Nephron (organoid): ENCODE results near the gene DNAJC1.
"Not testable (repeated sequence)": the region's sequence is repeated elsewhere in the genome, so short reads cannot be mapped to it uniquely, and the experiment has no call there.

ENCODE experiments used
- H3K27ac Mint-ChIP-seq, 3 experiments: 2 replicates each; pipeline ENCODE4 v1.8.0; 2020; ENCODE audit warnings: mixed read lengths in 3 of 3, mild to moderate bottlenecking in 2 of 3, moderate library complexity in 1 of 3
- H3K27me3 Mint-ChIP-seq: 2 replicates; pipeline ENCODE4 v1.8.0; 2021; ENCODE audit warnings: low read depth, mild to moderate bottlenecking, moderate library complexity, mixed read lengths
- H3K36me3 Mint-ChIP-seq: 2 replicates; pipeline ENCODE4 v1.8.0; 2020; ENCODE audit warnings: low read depth, mixed read lengths
- H3K4me1 Mint-ChIP-seq: 2 replicates; pipeline ENCODE4 v1.8.0; 2020; ENCODE audit warnings: mixed read lengths
- H3K4me3 Mint-ChIP-seq, 3 experiments: 2 replicates each; pipeline ENCODE4 v1.8.0; 2020; ENCODE audit warnings: mild to moderate bottlenecking in 3 of 3, mixed read lengths in 3 of 3, moderate library complexity in 2 of 3
- H3K9me3 Mint-ChIP-seq: 2 replicates; pipeline ENCODE4 v1.8.0; 2020; ENCODE audit warnings: mixed read lengths
- TF ChIP-seq, protein P1 (sequence below), 3 experiments: fragments of 200-600 bp; sonication (generic); IDR thresholded peaks; one replicate each; pipeline ENCODE4 v1.5.0; 2021; ENCODE audit warnings: antibody characterized with exemption in 3 of 3; ENCODE audit not compliant: unreplicated experiment in 3 of 3

The DNAJC1 gene

GRCh38 chr10:22042557-22043326, 39.2 kb upstream of the DNAJC1 start:
- TF ChIP-seq, protein P1, sequence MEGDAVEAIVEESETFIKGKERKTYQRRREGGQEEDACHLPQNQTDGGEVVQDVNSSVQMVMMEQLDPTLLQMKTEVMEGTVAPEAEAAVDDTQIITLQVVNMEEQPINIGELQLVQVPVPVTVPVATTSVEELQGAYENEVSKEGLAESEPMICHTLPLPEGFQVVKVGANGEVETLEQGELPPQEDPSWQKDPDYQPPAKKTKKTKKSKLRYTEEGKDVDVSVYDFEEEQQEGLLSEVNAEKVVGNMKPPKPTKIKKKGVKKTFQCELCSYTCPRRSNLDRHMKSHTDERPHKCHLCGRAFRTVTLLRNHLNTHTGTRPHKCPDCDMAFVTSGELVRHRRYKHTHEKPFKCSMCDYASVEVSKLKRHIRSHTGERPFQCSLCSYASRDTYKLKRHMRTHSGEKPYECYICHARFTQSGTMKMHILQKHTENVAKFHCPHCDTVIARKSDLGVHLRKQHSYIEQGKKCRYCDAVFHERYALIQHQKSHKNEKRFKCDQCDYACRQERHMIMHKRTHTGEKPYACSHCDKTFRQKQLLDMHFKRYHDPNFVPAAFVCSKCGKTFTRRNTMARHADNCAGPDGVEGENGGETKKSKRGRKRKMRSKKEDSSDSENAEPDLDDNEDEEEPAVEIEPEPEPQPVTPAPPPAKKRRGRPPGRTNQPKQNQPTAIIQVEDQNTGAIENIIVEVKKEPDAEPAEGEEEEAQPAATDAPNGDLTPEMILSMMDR (IDR thresholded peaks at IDR 0.05; ENCODE audit: unreplicated experiment in 3 of 3): no peak
- no peak overlapping the region for H3K27ac Mint-ChIP-seq
- no peaks in the 10 kb centered on the region for H3K9me3 Mint-ChIP-seq
- H3K36me3 Mint-ChIP-seq: no peaks in the 10 kb centered on the region
- H3K4me3 Mint-ChIP-seq: no peak overlapping the region
- peaks cover 3% of the 10 kb centered on the region for H3K27me3 Mint-ChIP-seq
- H3K4me1 Mint-ChIP-seq: no peaks in the 10 kb centered on the region

- H3K27me3 Mint-ChIP-seq: peaks cover 3% of the 10 kb centered on the region
- TF ChIP-seq, protein P1 (IDR thresholded peaks at IDR 0.05; ENCODE audit: unreplicated experiment in 3 of 3): no peak
- no peak overlapping the region for H3K27ac Mint-ChIP-seq
- no peak overlapping the region for H3K4me3 Mint-ChIP-seq
- peaks cover 4% of the 10 kb centered on the region for H3K36me3 Mint-ChIP-seq
- no peaks in the 10 kb centered on the region for H3K4me1 Mint-ChIP-seq
- peaks cover 29% of the 10 kb centered on the region for H3K9me3 Mint-ChIP-seq
Observed at GRCh38 chr10:22034333-22034732, 30.8 kb upstream of the DNAJC1 start.

DNA sequence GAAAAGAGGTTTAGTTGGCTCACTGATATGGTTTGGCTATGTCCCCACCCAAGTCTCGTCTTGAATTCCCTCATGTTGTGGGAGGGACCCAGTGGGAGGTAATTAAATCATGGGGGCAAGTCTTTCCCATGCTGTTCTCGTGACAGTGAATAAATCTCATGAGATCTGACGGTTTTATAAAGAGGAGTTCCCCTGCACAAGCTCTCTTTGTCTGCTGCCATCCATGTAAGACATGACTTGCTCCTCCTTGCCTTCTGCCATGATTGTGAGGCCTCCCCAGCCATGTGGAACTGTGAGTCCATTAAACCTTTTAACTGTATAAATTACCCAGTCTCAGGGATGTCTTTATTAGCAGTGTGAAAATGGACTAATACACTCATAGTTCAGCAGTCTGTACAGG, 28.7 kb upstream of the DNAJC1 start:
- H3K27me3 Mint-ChIP-seq, H3K4me1 Mint-ChIP-seq, H3K27ac Mint-ChIP-seq, H3K4me3 Mint-ChIP-seq, H3K36me3 Mint-ChIP-seq: not testable (repeated sequence)
- H3K9me3 Mint-ChIP-seq: peaks cover 34% of the 10 kb centered on the region

DNA sequence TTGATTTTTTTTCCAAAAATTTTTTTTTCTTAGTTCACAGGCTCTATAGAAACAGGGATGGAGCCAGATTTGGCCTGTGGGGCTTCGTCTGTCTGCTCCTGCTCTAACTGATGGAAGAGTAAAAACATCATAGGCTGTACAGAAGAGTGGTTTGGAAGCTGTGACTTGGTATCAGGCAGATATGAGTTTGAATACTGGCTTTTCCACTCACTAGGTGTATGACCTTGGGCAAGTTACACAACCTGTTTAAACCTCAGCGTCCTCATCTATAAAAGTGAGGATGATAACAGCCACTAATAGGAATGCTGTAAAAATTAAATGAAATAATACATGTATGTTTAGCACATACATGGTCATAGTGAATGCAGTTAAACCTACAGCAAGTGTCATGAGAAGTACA, 26.9 kb upstream of the DNAJC1 start:
- H3K4me1 Mint-ChIP-seq: no peaks in the 10 kb centered on the region
- H3K27me3 Mint-ChIP-seq: no peaks in the 10 kb centered on the region
- TF ChIP-seq, protein P1 (IDR thresholded peaks at IDR 0.05; ENCODE audit: unreplicated experiment in 3 of 3): no peak
- H3K9me3 Mint-ChIP-seq: peaks cover 34% of the 10 kb centered on the region
- peaks cover 4% of the 10 kb centered on the region for H3K36me3 Mint-ChIP-seq
- no peak overlapping the region for H3K4me3 Mint-ChIP-seq
- H3K27ac Mint-ChIP-seq: no peak overlapping the region

DNA sequence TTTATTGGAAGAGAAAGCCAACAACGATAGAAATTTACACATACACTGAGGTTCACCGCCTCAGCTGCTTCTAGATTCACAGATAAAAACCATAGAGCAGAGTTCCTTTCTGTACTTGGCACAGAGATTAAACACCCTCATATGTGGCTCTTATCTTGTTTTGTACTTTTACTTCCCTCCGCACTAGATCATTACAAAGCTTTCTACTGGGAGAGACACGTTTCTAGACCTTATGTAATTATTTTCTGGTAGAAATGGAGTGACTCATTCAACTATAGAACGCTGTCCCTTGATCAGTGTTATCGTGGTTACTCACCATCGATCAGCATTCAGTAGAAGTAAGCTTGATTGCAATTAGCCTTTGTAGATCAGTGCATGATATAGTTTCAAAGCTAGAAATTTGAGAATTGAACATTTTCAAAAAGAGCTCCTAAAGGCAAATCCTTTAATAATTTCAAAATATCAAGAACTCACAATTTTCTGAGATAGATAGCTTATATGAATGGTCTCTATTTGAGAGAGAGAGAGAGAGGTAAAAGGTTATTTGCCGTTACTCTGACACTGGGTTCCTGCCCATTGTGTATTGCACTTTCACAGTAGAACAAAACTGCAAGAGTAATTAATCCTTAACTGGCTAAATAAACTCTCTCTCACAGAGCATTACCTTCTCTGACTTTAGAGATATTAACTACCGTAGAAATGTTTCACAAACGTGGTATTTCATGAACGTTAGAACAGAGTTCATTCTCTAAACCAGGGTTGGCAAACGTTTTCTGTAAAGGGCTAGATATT, 26.1 kb upstream of the DNAJC1 start:
- Mint-ChIP-seq H3K27ac (no peak overlapping the region), H3K4me1 (no peaks in the 10 kb centered on the region), H3K27me3 (no peaks in the 10 kb centered on the region), H3K4me3 (no peak overlapping the region), H3K36me3 (no peaks in the 10 kb centered on the region), H3K9me3 (peaks cover 28% of the 10 kb centered on the region)
- TF ChIP-seq, protein P1 (IDR thresholded peaks at IDR 0.05; ENCODE audit: unreplicated experiment in 3 of 3): no peak

- H3K27ac Mint-ChIP-seq: no peak overlapping the region
- H3K9me3 Mint-ChIP-seq: peaks cover 26% of the 10 kb centered on the region
- no peak overlapping the region for H3K4me3 Mint-ChIP-seq
- H3K27me3 Mint-ChIP-seq: no peaks in the 10 kb centered on the region
- H3K36me3 Mint-ChIP-seq: no peaks in the 10 kb centered on the region
- TF ChIP-seq, protein P1 (IDR thresholded peaks at IDR 0.05; ENCODE audit: unreplicated experiment in 3 of 3): no peak
- no peaks in the 10 kb centered on the region for H3K4me1 Mint-ChIP-seq
Observed at GRCh38 chr10:22027364-22028238, 24.1 kb upstream of the DNAJC1 start.
